ENCODE results near the gene CCDC88C.

Gene CCDC88C

DNA sequence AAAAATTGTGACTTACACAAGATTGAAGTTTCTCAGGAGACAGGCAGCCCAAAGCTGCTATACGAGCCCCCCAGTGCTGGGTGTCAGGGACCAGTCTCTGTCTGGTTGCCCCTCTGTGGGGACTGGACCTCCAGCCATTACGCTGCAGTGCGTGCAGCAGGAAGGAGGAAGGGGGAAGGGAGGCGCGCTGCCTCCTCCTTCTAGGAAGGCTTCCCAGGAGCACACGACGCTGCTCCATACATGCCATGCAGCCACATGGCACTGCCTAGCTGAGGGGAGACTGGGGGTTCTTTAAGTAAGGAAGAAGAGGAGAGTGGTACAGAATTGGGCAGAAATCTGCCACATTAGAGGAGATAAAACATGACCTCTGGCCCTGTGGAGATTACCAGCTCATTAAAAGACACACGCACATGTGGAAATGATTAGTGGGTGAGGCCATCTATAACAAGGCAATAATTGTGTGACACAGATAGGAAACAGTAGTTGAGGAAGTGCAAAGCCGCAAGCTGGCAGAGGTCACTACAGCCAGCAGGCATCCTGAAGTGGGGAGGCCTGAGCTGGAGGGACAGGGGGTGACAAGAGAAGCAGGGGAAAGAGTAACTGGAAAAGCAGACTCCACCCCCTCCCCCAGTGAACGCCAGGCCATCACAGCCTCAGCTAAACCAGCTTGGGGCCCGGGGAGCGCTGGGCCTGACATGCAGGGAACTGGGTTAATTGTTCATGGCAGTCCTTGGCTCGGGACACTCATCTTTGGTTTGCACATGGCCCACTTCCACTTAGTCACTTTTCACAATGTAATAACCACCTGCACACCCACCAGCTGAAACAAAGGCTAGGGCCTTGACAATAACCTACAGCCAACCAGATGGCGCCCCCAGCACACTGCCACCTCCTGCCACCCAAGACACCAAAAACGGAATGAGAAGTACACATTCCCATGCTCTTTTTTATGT lies 39.6 kb downstream of the CCDC88C start:
- DNase-seq, result peak; percentile 7

DNA sequence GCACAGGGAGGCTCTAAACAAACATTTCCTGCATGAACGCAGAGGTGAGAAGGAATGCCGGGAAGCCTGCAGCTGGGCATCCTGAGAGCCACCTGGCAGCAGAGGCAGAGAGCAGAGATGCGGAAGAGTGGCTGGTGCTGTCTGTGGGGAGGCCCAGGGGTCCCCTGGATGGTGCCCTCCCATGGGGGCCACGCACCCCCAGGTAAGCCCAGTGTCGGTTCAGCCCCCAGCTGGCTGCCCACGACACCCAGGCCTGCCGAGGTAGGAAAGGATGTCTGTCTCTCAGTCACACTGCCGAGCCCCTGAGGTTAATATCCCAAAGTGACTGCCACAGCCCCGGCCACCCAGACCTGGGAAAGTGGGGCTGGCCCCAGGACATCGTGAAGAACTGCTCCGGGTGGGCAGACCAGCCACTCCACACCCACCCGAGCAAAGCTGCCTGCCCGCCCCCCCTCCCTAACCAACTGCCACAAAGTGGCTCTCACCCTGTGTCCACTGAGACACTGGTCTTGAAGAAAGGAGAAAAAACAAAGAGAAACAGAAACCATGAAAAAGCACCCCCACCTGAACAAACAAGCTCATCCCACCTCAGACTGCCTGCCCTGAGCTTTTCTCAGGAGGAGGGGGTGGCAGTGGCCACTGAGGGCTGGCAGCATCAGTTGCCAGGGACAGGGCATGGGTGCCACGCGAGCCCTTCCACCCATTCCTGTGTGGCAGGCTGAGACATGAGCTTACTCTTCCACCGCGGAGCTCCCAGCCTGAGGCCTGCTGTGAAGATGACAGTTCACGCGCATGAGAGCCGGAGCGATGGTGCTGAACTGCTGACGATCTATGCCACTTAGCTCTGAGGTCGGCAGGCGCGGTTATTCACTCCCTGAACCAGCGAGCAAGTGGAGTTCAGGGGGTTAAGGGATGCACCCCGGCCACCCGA lies 40.8 kb downstream of the CCDC88C start:
- peak; percentile 8 for DNase-seq

DNA sequence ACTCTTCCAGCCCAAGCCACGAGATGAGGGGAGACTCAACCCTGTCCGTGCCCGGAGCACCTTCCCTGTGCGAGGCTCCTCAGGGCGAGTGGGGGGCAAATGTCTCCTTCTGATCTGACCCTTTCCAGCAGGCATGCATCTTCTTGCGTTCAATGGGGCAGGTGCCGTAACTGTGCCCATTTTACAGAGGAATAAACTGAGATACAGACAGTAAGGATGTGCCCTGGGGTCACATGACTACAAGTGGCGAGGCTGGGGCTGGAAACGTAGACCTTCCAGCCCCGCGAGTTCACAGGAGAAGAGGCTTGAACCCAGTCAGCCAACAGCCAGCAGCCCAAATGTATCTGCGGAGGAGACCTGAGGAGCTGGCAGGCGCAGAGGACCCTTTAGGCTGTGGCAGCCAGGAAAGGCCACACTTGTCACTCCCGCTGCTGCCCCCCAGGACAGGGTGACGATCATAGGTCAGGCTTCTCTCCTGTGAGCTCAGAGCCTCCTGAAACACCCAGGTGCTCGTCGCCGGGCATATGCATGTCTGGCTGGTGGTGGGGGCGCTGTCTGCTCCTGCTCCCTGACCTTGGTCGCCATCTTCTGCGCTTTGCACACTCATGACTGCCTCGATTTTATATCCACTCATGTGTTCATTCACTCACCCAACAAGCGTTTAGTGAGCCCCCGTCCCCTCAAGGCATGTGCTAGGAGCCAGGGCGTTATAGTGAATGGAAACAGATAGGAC lies 41.7 kb downstream of the CCDC88C start:
- no peak for DNase-seq

DNA sequence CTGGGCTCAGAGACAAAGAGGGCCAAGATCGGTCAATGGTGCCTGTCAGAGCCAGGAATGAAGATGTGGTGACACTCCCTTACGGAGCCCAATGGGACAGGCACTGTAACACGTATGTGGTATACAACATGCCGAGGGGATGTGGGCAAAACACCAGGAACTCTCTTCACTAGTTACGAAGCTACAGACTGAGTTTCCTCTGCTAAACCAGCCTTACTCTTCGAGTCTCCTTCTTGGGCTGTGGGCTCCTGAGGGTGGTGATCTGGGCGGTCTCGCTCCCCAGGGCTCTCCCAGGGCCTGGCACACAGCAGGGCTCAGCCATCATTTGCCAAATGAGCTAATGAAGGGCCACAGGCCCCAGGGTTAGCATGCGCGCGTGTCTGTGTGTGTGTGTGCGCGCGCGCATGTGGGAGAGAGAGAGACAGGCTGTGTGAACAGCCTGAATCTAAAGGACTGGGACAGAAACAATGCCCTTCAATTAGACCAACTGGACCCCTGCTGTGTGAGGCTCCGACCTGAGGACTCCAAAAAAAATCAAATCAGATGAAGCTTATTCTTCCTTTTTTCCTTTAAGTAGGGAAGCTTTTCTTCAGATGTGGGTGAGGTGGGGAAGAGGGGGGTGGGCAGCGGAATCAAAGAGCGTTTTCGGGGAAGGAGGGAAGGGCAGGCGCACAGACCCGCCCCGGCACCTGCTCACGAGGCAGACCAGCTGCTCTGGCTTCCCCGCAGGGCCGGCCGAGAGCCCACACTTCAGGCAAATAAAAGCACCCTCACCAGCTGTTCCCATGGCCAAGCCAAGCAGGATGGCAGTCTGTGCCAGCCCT lies 42.5 kb downstream of the CCDC88C start:
- no peak for DNase-seq

DNA sequence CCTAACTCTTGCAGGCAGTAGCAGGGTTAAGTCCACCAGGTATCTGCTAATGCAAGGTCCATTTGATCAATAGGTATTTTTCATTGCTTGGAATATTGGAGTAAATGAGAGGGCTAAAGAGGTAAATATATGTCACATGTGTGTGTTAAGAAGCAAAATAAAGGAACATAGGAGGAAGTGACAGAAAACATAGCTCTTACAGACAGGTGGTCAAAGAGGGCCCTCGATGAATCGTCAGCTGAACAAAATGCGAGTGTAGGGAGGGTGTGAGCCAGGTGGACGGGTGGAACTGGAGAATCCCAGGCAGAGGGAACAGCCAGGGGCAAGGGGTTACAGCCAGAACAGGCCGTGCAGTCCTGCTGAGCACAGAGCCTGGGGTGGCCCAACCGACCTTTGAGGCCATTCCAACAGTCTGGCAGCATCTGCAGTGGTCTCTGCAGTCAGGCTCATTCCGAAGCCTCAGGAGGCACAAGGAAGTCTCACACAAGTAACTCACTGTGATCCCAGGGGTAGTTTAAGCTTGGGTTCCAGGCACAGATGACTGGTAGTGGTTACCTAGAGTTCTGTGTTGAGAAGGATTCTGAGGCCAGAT lies 43.2 kb downstream of the CCDC88C start:
- peak; percentile 19 for DNase-seq

DNA sequence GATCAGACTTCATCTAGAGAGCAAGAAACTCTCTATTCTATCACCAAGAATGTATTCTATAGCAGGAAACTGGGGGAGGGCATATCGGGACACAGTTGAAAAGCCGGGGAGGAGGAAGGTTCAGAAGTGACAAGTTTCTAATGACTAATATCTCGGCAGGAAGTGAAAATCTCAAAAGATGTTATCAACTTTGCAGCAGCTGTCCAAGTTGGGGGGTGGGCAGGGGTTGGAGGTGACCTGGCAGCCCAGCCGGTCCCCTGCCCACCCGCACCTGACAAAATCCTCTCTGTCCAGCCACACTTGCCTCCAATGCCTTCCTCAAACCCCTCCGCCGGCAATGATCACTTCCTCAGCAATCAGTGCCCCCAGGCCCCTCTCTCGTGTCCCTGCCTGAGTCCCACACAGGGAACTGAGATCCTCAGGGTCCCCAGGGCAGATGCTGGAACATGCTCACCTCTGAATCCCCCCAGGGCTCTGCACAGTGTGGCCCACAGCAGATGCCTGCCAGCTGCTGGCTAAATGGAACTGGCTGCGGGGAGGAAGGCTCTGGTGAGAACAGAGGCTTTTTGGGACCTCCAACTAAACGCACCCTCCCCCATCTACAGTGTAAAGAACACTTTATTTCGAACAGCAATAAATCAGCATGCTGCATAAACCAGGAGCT lies 43.9 kb downstream of the CCDC88C start:
- DNase-seq, result peak; percentile 11

DNA sequence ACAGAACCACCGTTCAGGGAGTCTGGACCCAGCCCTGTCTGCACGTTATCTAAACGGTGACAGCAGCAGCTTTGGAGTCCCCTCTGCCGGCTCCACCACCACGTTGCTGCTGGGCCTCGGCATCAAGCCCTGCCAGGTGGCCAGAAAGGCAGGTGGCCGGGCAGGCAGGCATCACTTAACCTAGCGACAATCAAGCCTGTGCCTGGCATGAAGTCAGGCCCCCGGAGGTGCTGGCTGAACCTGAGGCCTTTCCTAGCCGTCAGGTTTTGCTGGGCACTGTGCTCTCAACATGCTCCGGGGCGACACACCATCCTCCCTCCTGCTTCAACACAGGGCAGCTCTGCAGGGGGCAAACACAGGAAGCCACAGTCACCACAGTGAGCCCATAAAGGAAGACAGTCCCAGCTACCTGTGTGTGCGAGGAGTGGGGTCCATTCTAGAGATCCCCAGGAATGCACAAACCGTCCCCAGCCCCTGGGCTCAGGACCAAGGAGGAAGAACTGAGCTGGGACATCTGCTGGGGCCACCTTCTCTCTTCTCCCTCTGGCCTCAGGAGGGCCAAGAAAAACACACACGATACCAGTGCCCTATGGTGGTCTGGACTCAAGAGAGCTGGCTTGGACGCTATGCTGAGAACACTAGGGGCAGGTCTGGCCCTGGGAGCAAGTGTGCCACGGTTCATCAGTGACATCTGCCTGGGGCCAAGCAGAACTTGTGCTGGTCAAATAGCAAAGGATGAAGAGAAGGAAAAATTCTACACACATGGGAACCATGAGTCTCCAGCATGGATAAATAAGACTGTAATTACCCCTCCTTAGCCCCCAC lies 44.7 kb downstream of the CCDC88C start:
- DNase-seq, result no peak

DNA sequence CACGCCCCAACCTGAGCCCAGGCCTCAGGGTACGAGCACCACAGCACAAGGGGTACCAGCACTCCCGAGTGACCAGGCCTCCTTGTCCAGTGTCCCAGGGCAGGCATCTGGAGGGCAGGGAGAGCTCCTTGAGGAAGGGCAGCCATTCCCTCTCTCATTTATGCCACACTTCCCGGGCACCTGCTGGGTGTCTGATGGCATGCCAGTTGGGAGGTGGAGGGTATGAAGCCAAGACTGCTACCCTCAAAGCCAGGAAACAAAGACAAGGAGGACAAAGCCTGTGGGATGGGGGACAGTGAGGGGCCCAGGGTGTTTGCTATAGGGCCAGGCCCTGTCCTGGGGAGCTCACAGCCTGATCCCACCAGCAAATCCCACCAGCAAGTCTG lies 45.6 kb downstream of the CCDC88C start:
- DNase-seq, result no peak

DNA sequence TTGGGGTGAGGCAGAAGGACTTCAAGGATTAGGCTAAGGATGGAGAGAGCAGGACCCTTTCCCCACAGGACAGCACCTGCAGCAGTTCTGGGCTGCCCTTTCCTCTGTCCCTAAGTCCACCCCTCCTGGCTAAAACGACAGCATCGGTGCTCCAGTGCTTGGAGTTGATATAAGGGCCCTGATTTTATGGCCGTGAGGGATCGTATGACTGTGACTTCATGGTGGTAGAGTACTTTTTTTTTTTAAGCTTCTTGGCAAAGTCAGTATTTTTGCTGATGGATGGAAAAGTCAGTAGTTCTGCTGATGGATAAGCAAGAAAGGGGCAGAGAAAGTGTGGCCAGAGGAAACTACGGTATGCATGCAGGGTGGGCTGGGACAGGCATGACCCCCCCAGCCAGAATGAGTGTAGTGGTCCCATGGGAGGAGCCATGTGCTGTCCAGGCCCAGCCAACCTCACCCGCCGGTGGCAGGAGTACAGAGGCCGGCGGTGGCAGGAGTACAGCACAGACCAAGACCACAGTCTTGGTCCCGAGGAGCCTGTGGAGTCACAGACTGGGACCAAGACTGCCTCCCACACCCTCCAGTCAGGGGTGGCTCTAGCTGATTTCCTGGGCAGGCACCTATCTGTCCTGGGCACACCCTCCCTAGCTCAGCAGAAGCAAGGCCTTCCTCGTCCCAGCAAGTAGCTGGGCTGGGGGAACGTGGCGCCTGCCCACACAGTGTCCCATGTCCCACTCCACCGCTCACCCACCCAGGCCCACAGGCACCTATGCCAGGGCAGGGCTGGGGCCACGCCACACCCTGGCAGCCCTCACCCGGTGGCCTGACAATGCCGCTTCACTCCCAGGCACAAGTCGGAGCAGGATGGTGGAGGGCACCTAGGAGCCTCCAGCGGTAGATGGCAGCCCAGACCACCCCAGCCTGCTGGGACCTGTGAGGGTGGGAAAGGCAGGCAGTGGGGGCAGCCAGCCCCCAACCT lies 46.3 kb downstream of the CCDC88C start:
- DNase-seq, result no peak

DNA sequence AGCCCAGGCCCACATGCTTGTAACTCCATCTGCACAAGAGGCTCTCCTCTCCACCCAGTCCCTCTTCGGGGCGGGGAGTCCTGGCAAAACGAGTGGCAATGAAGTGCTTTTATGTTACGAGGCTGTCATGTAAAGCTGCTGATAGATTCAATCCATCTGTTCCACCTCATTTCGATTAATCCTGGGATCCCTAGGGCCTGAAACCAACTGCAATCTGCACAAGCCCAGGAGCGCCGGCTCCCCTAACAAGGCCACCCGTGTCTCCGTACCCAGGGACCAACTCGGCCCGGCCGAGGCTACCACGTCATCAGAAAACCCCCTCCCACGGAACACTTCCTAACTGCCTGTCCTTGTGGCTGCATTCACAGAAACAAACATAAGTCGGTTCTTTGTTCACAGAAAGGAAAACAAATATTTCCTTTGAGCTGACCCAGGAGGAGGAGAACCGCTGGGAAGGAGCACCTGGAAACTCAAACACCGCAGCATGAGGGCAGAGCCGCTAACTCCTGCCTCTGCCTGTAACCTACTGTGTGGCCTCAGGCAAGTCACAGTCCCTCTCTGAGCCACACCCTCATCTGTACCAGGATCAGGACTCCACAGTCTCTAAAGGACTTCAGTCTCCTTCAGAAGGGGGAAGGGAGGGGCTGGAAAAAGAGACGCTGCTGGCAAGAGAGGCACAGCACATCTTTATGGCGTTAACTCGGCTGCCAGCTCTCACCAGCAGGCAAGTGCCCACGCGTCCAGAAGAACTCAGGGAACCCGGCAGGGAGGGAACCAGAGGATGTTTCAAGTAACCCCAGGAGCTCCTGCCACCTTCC lies 47.8 kb downstream of the CCDC88C start:
- DNase-seq, result no peak

DNA sequence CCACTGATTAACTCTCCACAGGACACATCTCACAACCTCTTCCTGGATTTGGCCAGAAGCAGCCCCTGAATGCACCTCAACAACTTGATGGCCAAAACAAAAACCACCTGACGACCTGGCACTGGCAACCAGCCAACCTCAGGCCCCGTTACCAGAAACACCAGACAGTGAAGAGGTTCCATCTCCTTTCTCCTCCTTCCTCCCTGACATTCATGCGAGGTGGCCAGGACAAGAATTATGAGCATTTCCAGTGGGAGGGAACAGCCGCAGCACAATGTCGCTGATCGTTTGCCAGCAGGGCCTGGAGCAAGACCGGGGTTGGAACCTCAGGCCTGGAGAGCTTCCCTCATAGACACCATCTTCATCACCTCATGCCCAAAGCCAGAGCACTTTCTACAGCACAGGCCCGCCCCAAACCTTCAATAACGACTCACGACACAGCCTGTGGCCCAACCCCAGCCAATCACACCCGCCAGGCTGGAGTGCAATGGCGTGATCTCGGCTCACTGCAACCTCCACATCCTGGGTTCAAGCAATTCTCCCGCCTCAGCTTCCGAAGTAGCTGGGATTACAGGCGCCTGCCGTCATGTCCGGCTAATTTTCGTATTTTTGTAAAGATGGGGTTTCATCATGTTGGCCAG lies 48.7 kb downstream of the CCDC88C start:
- no peak for DNase-seq

DNA sequence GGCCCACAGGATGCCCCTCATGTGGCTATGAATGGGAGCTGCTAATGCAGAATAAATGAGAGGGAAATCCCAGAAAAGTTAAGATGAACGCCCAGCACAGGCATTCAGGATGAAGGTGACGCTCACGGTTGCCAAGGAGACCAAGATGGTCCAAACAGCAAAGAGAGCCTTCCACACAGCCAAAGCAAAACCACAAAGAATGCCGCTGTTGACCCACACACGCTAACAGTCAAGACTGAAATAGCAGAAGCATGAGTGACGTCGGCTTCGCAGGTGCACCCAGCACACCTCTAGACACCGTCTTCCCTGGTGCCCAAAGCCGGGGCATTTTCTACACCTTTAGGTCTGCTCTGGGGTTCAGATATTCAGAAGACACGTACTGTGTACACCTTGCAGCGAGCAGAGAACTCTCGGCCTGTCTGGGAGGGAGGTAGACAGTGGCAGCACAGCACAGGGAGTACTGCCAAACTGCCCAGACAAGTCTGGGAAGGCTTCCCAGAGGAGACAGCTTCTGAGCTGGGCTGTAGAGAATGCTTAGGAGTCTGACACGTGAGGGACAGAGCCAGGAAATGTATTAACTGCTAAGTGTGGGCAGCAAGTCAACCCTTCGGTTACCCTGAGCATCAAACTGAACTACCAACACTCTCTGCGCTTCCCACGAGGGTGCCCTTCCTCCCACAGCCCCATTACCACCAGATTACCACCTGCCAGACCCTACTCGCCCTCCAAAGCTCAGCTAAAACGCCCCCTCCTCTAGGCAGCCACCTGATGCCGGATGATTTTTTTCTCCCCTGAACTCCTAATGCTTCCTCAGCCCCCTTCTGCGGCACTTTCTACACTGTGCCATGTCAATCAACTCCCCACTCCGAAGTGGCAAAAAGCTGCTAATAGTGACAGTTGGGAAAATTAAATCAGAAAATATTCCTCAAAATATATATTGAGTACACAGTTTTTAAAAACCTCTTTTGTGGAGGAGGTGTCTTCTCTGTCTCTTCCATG lies 50.1 kb downstream of the CCDC88C start:
- DNase-seq, result peak; percentile 13

DNA sequence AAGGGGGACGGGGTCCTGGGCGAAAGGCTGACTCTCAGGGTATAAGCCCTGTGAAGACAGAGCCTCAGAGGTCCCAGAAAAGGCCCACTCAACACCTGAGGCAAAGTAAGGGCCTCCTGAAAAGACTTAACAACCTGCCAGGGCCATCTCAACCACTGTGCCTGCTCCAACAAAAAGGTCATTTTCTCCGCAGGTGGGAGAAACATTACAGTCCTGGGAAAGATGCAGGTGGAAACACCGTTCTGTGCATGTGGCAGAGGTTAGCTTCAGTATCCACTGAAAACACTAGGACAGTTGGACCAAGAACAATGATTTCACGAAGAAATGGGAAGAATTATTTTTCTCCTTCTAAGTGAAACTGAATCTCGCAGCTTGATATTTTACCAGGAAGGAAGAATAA lies 50.9 kb downstream of the CCDC88C start:
- DNase-seq, result no peak

DNA sequence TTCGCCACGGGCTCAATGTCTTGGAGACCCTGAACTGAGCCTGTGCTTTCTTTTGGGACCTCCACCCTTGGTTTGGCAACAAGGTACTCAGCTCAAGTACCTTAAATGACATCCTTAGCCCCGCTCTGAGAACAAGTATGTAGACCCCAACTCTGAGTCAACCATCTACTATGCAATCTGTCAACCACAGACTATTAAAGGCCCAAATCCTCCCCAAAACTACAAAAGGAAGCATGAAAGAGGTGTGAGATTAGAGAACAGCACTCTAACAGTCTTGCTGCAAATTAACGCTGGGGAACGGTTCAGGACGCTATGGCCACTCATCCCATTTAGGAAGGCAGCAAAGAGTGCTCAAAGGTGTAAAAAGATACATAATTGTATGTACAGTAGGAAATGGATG lies 52.1 kb downstream of the CCDC88C start:
- DNase-seq, result no peak

DNA sequence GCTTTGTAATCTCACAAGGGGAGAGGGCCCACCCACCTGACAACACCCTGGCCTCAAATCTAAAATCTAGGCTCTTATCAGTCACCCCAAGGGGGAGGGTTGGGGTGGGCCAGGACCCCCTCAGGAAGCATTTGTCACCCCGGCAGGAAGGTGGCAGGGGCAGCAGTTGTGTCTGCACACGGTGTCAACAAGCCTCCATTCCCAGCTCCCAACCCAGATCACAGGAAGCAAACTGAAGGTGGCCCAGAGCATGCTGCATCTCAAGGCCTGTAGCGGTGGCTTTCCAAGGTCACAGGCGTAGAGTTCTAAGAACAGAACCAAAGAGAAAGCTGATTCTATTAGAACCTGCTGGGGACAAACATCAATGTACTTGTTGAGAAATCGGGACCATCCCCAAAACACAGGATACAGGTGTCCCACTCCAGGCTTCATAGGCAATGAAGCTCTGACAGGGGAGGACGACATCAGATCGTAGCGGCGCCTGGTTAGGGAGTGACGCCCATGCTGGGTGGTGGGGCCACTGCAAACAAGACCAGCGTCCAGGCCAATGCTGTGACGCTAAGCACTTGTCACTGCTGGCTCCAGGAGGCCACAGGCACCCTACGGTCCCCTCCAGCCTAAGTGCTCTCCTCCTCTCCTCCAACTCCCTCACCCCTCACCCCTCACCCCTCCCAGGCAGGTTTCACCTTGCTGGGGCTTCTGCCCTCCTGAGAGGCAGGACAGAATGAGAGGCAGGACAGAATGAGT lies 52.9 kb downstream of the CCDC88C start:
- DNase-seq, result no peak
